RKO (cell line): ENCODE results near the gene LIPI.
"Not testable (repeated sequence)": the region's sequence is repeated elsewhere in the genome, so short reads cannot be mapped to it uniquely, and the experiment has no call there.

Experiments used
- DNase-seq: peaks from one replicate; pipeline ENCODE4 v3.0.0-alpha.2; 2016; ENCODE audit warnings: low spot score

LIPI gene

DNA sequence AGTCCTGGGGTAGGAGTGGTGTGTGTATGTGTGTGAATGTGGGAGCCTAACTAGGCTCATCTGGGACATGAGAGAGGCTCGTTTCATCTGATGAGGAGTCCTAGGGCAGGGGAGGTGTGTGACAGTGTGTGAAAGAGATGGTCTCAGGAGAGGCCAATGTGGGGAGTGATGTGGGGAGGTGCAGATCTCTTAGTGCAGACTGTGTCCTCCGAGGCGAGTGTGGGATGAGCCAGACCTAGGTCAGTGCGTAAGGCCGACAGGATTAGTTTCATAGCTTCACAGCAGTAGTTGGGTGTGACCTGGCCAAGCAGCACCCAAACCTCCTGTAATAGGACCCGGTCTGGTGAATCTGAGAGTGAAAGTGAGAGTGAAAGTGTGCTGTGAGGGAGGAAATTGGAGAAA is 94.7 kb downstream of the LIPI start:
- DNase-seq = no peak

DNA sequence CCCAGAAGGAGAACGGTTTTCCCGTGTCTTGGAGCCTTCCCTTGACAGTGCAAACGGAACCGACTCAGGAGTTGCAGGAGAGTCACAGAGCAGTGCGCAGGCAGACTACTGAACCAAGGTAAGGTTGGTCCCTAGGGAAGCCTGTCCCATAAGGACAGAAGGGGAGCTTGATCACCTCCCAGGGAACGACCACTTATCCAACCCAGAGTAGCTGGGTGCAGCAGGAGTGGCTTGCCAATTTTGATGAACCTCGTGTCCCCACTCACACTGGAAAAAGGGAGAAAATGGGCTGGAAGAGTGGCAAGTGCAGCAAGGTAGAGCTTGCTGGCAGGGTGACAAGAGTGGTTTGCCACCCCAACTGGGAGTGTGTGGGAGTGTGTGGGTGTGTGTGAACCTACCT is 95.1 kb downstream of the LIPI start:
- DNase-seq = no peak

DNA sequence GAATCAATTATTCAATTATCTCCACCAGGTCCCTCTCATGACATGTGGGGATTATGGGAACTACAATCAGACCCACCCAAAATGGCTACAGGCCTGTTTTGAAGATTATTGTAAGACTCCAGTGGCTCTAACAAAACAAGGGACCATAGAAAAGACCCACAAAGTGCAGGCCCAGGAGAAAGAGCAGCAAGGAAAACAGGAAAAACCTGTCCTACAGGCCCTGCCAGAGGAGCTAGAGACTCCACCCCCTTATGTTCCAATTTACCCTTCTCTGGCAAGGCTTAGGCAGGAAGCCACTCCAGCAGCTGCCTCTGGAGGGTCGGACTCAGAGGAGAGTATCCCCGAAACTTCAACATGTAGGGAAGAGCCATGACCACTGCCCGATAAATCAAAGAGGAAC is 96.5 kb downstream of the LIPI start:
- no peak for DNase-seq

DNA sequence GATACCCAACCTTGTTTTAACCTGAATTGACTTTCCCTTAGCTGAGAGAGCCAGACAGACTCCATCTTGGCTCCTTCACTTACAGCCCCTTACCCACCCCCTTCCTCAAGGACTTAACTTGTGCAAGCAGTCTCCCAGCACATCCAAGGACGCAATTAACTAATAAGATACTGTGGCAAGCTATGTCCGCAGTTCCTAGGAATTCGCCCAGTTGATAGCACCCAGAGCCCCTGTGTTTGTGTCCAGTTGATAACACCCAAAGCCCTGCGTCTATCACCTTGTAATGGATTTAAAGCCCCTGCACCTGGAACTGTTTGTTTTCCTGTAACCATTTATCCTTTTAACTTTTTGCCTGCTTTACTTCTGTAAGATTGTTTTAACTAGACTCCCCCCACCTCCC is 106.2 kb downstream of the LIPI start:
- DNase-seq = not testable (repeated sequence)

DNA sequence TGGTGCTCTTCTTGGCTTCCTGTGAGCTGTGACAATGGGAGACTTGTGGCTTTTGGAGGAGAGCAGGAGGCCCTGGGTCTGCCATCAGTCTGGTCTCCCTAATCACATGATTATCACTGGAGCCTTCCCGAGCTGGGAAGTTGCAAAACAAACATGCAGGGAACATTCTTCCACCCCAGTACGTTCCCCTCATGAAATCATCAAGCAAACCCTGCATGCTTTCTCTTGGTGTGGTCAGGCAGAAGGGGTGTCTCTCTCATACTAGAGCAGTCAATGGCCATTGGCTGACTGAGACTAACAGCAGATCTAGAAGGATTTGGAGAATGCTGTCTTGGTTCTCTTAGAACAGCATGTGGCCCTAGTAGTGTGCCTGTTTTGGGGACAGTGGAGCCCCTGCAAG is 111.2 kb downstream of the LIPI start:
- no peak for DNase-seq

DNA sequence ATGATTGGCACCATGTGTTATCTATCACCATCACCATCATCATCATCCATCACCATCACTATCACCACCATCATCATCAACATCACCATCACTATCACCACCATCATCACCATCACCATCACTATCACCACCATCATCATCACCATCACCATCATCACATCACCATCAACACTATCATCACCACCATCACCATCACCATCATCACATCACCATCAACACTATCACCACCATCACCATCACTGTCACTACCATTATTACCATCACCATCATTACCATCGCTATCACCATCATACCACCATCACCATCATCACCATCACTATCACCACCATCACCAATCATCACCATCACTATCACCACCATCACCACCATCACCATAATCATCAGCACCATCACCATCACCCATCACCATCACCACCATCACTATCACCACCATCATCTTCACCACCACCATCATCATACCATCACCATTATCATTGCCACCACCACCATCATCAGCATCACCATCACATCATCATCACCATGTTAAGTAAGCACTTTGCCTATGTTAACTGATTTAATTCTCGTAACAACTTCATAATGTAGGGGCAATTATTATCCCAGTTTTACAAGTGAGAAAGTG is 112.8 kb downstream of the LIPI start:
- no peak for DNase-seq

DNA sequence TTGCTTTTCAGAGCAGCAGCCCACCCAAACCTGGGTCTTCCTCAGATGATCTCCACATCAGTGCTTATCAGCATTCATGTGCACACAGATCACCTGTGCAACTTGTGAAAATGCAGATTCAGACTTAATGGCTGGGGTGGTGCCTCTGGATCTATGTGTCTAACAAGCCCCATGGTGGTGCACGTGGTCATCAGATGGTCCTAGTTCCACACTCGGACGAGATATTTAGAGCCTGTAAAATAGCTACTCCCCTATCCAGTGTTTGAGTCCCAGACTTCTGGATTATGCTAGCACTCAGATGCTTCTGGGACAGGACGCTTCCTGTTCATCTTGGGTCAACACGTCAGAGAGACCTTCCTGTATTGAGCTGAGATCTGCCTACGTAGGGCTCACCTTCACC is 114.2 kb downstream of the LIPI start:
- DNase-seq = no peak

DNA sequence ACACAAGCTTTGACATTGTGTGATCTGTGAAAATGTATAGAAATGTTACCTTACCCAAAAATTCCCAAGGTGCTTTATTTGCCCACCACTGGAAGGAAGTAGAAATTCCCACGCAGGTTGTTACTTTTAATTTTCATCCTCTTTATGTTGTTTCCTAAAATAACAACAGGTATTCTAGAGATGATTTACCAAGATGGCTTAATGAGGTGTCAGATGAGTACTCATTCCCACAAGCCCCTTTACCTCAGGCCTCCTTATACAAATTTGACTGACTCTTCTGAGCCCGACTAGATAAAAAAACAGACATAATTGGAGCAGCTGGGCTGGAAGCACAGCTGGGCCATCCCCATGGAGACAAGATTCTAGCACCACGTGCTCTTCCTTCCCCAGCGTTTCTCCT is 114.6 kb downstream of the LIPI start:
- no peak for DNase-seq

DNA sequence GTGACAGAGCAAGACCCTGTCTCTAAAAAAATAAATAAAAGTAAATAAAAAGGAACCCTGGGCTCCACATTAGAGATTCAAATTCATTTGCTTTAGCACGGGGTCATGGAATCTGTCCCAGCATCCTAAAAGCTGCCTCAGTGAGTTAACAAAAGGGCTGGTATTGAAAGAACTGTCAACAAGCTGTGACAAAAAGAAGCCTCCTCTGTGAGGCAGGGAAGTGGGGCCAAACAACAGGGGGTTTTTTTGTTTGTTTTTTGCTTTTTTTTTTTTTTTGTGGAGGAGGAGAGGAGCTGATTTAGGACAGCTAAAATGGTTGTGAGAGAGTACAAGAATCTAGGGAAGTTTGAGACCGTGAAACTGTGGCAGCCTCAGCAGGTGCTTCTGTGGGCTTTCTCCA is 115.7 kb downstream of the LIPI start:
- DNase-seq = no peak

DNA sequence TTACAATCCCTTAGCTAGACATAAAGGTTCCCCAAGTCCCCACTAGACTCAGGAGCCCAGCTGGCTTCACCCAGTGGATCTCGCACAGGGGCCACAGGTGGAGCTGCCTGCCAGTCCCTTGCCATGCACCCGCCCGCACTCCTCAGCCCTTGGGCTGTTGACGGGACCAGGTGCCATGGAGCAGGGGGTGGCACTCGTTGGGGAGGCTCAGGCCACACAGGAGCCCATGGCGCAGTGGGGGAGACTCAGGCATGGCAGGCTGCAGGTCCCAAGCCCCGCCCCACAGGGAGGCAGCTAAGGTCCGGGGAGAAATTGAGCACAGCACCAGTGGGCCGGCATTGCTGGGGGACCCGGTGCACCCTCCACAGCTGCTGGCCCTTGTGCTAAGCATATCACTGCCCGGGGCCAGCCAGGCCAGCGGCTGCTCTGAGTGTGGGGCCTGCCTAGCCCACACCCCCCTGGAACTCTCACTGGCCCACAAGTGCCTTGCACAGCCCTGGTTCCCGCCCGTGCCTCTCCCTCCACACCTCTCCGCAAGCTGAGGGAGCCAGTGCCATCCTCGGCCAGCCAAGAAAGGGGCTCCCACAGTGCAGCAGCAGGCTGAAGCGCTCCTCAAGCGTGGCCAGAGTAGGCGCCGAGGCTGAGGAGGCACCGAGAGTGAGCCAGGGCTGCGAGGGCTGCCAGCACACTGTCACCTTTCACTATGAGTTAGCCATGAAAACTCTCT is 117.8 kb downstream of the LIPI start:
- no peak for DNase-seq

DNA sequence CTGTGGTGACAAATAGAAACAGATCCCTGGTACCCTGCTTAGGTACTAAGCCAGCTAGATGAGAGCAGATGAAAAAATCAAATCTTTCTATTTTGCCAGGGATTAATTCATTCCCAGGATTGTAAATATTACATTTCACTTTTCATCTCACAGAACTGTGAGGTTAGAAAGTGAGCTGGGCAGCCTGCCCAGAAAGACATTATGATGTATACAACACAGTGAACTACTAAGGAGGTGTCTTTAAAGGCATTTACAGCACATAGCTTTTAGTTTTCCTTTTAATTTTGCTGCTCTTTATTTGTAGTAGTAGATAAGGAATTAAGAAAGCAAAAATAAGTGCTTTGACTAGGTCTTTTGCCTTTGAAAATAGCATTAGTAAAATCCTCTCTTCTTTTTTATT is 120.6 kb downstream of the LIPI start:
- not testable (repeated sequence) for DNase-seq

DNA sequence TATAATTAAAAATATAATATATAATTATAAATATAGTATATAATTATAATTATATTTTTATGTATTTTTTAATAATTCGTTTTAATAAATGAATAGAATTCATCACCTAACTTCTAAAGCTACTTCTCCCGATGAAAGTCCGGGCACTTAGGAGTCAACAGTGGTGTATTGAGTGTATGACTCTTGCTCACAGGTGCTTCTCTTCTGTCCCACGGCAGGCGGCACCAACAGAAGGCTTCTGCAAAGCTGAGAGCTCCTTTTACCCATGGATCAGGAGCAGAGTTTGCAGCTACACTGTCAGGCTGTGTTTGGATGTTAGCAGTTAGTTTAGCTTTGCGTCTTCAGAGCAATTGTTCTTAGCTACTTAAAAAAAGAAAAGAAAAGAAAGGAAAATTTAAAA is 122.4 kb downstream of the LIPI start:
- no peak for DNase-seq

DNA sequence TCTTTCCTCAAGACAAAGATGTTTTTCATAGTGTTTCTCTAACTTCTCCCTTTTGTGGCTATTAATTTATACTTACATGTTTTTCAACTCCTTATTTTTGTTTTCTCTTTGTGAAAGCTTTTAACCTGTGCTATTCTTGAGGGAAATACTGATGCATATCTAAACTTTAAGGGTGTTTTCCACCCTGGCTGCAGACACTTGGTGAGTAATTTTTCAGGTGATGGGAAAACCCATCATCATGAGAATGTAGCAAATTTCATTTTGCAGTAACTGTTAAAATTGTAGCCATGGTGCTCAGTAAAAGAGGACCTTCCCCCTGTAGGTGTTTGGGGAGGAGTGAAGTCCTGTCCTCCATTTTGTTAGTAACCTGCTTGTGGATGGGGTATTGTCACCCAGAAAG is 124.2 kb downstream of the LIPI start:
- DNase-seq = no peak

DNA sequence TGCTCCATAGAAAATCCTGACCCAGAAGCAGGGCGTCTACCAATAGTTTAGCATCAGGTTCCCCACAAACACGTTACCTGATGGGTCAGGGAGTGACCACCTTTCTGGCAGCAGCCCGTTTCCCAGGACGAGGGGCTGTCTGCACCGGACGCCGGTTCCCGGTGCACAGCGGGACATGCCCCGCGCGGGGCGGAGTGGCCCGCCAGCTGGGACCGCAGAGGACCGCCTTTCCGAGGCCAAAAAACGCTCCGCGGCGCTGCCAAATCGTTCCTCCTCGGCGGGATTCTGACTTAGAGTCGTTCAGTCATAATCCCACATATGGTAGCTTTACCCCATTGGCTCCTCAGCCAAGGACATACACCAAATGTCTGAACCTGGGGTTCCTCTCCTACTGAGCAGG is 126.1 kb downstream of the LIPI start:
- DNase-seq = no peak

DNA sequence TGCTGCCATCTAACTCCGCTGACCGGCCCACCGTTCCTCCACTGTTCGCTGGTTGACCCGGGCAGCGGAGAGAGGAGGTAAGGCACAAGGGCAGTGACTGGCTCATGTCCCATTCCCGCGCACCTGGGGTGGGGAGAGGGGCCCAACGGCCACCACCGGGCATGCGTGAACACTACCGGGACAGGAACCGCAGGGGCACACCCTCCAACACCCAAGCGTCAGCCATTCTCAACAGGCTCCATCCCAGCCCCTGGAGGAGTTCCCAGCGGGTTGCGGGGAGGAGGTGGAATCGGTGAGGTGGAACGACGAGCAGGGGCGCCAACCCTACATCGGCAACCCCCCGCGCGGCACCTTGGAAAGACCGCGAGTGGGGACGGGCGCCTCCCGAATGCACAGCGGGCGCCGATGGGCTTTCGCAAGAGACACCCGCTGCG is 126.7 kb downstream of the LIPI start:
- no peak for DNase-seq

DNA sequence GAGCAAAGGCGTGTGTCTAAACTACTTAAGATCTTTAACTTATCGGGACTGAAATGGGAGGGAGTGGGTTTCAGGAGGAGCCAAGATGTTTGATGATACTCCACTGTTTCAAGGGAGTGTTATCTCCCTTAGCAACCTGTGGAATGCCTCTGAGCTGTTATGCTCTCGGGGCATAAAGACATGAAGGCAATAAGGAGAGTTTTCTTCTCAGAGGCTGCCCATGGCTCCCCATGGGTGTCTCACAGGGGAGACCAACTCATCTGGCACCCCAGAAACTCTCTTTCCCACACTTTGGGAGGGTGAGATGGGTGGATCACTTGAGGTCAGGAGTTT is 130.0 kb downstream of the LIPI start:
- DNase-seq = no peak

DNA sequence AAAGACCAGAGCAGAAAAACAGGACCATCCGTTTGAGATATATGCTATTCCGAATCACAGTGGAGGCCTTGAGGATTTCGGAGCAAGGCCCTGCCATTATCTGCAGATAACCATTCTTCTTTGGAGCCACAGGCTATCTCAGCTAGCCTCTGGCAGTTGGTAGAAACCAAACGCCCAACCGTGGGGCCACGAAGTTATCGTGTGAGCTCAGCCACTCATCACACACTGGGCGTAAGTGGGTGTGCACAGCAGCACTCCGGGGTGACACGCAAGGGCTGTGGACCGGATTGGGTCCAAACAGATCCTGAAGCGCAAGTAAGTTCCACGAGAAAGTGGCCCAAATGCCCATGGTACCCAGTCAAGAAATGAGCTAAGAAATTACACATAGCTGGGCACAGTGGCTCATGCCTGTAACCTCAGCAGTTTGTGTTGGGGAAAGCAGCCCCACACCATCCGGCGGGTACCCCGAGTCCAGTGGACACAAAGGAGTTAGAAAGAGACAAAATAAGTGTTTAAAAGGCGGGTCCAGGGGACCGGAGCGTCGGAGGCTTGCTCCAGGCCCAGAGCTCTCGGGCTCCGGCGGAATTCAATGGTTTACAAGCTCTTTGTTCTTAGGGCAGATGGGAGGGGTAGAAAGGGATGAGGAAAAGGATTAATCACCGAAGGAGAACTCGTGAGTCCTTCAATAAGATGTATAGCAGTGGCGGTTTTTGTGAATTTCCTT is 130.6 kb downstream of the LIPI start:
- no peak for DNase-seq

DNA sequence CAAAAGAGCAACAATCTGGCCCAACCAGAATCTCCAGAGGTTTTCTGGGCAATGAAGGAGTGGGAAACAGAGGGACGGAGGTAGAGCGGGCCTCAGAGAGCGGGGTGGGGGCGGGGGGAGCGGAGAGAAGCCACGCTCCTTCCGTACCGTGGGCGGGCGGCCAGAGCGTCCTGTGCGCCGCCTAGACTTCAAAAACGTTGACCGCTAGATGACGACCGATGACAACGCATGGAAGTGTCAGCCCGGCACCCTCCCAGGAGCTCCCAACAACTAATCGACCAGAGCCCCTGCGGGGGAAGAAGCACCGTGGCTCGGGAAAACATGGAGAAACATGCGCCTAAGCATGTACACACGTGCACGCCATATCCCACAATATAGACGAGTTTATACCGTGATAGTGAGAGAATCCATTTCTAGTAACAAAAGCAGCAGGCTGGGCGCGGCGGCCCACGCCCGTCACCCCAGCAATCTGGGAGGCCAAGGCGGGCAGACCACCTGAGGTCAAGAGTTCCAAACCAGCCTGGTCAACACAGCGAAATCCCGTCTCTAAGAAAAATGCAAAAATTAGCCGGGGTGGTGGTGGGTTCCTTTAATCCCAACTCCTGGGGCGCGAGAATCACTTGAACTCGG is 131.9 kb downstream of the LIPI start:
- no peak for DNase-seq

DNA sequence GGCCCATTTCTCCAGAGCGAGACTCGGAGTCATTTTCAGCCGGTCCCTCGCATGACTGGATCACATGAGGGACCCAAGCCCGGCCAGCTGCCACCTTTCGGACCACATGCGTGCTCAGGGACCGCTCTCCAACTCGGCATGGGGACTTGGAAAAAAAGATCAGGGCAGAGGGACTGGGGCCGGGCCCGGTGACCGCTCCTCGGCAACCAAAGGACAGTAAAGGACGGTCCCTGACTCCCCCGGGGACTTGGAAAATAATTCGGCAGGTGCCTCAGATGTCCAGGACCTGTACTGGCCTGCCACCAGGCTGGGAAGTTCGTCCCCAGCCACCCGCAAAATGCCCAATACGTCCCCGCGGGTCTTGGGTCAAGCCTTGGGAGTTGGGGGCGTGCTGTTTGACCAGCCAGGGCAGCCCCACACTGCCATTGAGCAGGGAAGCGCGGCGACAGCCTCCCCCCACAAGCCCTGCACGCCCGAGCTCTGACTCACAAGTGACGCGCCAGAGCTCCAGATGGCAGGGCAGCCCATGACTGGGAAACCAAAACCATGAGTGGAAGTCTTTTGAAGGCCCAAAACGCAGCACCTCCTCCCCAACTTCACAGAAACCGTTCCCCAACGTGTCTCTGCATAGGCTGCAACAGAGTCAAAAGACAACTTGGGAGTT is 134.5 kb downstream of the LIPI start:
- DNase-seq = no peak

DNA sequence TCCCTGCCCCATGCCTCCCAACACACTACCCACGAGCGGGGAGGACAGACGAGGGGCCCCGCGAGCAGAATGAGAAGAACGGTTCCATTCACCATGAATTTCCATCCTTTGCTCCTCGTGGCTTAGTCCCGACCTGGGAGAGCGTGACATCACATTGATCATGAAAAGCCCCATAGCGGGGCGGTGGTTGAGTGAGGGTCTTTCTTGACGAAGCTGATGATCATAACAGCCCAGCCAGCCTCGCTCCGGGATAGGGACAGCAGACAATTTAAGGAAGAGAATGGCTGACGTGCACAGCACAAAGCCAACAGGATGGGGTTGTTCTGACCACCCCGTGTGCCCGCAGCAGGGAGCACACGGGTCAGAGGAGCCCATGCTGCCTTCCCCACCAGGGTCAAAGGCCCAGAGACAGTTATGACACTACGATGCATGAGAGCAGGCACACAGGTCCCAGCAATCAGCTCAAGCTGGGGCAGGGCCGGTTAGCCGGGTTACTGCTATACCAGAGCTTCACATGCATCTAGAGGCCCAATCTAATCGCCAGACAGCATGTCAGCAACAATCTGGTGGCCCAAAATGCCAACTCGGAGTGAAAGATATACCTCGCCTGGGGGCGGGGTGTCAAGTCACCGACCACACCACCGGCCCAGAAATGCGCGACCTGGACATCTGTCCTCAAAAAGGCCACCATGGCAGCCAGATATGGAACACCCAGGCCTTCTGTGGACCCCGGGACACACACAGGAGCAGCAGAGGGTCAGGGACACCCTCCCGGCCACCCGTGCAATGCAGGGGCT is 135.2 kb downstream of the LIPI start:
- DNase-seq = no peak

DNA sequence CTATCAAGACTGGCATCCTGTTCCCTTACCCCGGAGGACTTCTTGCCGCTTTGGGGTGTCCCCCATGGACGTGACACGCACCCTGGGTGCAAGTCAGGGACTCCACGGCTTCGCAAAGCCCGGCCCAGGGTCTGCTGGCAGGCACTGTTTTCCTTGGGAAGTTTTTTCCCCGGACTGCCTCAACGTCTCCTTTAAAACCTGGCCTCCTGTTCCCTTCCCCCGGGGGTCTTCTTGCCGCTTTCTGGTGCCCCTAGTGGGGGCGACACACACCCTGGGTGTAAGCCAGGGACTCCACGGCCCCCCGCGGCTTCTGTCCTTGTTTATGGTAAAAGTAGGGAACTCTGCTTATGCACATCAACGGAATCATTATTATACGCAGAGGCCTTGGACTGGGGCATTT is 136.6 kb downstream of the LIPI start:
- DNase-seq = no peak

DNA sequence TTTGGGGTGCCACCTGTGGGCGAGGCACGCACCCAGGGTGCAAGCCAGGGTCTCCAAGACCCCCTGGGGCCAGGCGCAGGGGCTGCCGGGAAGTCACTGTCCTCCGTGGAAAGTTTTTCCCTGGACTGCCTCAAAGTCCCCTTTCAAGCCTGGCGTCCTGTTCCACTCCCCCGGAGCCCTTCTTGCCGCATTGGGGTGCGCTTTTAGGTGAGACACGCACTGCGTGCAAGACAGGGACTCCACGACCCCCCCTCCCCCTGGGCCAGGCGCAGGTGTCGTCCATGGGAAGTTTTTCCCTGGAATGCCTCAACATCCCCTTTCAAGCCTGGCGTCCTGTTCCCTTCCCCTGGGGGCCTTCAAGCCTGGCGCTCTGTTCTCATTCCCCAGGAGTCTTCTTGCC is 137.1 kb downstream of the LIPI start:
- DNase-seq = no peak
